HG03469 (cell line): ENCODE data around the gene MLLT6.

Source experiments
- ATAC-seq: cut with Tn5 transposase; IDR thresholded peaks from one replicate; pipeline ENCODE4 v1.9.1; 2021; ENCODE audit warnings: mild to moderate bottlenecking, moderate library complexity, moderate number of reproducible peaks; ENCODE audit not compliant: unreplicated experiment

The MLLT6 gene

DNA sequence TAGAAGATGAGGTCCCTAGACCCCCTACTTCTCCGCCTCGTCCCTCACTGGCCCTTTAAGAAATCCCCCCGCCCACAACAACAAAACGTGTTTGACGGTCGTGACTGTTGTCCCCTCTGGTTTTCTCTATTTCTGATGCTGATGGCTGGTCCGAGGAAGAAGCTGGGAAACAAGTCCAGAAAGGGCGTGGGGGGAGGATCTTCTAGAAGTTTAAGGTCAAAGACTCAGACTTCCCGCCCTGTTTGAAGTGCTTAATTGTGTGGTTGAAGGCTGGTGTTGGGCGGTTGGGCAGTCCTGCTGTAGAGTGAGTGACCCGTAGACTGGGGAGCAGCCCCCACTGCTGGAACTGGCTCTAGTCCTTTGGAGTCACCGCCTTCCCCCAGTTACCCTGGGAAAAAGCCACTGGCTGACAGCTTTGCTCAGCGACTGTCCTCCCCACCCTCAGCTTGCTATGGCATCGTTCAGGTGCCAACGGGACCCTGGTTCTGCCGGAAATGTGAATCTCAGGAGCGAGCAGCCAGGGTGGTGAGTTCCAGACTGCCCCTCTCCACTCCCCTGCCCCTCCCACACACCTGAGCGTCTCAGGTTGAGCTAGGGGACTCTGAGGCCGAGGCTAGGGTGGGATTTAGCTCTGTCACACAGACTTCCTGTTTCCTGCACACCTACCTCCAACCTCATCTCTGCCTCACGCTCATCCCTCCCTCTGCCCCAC is 1.6 kb downstream of the MLLT6 start:
- ATAC-seq, result no peak

DNA sequence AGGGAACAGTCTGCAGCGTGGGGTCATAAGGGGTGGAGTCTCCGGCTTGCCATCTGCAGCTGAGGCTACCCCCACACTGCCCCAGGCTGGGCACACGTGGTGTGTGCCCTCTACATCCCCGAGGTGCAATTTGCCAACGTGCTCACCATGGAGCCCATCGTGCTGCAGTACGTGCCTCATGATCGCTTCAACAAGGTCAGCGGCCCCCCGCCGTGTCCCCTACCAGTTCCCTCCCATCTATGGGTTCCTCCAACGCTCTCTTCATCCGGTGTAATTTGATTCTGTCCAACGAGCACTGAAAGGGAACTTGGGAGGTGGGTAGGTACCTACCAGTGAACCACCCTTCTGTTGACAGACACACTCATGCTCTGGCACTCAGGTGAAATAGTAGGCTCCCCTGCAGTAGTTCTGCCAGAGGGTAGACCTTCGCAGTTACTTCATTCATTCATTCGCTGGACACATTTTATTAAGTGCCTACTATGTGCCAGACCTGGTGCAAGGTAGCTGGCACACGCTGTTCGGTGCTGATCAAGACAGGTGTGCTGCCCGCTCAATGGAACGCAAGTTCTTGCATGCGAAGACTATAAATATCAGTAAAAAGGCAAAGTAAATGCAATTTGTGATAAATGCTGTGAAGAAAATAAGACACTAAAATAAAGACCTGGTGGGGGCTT is 2.7 kb downstream of the MLLT6 start:
- ATAC-seq, result no peak

DNA sequence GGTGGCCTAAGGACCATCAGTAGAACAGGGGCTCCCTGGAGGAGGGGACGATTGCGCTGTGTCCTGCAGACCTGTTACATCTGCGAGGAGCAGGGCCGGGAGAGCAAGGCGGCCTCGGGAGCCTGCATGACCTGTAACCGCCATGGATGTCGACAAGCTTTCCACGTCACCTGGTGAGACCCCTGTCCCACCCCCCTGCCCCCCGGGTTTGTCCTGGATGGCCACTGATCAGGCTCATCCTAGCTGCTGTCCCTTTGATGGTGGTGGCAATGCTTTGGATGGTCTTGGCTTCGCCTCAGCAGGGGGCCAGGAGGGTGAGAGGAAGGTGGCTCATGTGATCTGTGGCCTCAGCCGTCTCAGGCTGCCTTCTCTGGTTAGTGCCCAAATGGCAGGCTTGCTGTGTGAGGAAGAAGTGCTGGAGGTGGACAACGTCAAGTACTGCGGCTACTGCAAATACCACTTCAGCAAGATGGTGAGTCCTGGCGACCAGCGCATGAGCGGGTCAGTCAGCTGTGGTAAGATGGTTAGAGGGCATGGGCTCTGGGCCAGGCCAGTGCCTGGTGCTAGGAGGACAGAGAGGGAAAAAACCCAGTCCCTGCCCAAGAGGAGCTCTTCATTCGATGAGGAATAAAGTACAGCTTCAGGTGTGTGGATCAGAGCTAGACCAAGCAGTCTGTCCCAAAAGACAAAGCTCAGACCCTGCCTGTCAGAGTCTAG is 4.2 kb downstream of the MLLT6 start:
- no peak for ATAC-seq

DNA sequence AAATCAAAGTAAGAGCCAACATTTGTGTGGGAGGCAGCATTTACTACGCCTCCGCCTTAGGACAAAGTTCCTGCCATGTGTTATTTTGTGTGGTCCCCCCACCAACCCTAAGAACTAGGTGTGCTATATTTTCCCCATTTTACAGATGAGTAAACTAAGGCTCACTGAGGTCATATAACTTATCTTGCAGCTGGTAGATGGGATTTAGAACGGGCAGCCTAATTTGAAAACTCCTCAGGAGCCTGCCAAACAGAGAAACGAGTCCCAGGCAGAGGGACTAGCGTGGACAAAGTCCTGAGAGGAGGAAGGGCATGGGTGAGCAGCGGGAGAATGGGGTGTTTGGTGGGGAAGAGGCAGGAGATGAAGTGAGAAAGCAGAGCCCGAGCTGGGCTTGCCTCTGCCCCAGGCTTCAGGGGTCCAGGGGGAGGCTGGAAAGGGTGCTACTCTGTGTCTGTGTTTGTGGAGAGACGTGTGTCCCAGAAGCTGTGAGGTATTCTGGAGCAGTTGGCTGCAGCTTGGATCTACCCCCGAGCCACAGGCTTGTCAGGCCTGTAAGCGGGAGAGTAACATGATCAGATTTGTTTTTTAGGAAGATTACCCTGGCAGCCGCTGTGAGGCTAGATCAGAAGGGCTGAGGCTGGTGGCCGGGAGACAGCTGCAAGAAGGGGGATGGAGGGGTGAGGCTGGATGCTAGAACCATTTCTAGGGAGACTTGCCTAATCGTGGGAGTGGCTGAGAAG is 5.0 kb downstream of the MLLT6 start:
- no peak for ATAC-seq

DNA sequence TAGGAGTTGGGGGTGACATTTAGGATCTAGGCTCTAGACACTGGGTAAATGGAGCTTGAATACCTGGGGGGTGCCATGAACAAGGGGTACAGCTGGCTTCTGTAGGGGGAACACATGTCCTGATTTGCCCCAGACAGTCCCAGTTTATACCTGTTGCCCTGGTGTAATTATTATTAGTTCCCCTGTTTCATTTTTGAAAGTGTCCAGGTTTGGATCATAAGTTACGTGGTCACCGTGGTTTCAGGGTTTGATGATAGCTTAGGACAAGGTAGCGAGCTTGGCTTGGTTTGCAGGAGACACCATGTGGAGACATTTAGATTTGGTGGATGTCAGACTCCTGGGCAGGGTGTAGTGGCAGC is 5.5 kb downstream of the MLLT6 start:
- no peak for ATAC-seq

DNA sequence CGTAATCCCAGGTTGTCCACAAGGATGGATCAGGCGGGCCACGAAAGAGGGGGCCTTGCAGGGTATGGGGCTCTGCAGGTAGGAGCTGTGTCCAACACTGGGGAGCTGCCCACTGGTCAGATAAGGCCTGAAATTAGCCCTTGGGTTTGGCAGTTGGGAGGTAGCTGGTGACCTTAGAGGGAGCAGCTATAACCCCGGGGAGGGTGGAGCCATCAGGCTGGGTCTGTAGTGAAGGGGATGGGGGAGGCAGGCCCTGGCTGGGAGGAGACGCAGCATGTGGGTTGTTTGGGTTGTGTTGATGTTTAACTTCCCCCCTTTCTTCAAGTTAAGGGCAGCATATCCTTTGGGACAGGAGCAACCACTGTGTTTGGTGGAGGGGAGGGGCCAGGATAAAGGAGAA is 5.9 kb downstream of the MLLT6 start:
- ATAC-seq, result no peak

DNA sequence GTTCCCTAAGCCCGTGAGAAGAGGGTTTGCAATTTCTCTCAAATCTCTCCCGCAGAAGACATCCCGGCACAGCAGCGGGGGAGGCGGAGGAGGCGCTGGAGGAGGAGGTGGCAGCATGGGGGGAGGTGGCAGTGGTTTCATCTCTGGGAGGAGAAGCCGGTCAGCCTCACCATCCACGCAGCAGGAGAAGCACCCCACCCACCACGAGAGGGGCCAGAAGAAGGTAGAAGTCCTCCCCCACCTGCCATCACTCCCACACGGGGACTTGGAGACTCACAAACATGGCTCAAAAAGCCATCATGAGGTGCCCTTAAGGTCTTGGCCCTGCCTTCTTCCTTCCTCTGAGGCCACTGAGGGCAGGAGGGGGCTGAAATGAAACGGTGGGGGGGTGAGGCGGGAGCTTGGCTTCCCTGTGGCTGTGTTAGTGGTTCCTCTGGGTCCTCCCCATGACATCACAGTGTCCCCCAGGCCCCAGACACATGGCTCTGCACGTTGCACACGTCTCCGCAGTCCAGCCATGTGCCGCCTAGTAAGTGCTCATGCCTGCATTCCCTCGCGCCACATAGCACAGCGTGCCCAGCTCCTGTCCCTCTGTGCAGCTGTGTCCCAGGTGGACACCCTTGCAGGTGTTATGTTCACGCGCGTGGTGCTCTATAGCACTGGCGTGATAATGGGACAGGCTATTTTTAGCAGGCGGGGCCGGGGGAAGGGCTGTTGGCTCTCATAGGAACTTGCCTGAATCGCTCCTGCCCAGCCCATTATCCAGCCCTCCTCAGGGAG is 6.9 kb downstream of the MLLT6 start:
- no peak for ATAC-seq

DNA sequence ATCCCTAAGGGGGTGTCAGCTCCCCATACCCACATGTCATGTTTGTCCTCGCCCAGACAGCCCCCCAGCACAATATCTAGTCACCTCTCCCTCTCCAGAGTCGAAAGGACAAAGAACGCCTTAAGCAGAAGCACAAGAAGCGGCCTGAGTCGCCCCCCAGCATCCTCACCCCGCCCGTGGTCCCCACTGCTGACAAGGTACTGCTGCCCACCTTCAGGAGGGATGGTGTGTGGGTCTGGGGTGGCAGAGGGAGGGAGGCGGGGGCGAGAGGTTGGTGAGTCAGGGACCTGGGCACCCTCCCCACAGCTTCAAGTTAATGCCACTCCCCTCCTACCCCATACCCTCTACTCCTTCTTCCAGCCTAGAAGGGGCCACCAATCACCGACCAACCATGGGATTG is 7.5 kb downstream of the MLLT6 start:
- no peak for ATAC-seq

DNA sequence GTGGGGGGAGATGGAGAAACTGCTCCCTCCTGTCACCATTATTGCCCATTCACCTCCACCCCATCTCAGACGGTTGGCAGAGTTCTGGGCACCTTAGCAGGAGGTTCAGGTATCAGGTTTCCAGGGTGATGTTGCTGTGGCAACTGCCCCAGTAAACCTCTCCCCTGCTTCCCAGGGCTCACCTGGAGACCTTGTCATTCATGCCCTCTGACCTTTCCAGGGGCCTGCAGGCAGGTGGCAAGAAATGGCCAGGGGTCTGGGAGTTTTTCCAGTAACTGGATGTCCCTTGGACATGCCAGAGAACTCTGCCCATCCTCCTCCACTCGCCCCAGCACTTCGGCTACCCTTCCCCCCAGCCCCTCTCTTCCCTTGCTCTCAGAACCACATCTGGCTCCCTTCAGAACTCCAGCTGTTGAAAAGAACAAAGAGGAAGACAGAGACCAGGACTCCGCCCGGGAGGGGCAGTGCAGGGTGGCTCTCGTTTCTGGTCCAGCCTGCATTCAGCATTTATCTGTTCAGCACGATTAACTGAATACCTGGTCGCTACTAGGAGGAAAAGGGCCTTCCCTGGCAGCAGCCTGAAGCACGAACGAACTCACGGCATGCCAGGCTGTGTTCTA is 8.5 kb downstream of the MLLT6 start:
- ATAC-seq, result no peak

DNA sequence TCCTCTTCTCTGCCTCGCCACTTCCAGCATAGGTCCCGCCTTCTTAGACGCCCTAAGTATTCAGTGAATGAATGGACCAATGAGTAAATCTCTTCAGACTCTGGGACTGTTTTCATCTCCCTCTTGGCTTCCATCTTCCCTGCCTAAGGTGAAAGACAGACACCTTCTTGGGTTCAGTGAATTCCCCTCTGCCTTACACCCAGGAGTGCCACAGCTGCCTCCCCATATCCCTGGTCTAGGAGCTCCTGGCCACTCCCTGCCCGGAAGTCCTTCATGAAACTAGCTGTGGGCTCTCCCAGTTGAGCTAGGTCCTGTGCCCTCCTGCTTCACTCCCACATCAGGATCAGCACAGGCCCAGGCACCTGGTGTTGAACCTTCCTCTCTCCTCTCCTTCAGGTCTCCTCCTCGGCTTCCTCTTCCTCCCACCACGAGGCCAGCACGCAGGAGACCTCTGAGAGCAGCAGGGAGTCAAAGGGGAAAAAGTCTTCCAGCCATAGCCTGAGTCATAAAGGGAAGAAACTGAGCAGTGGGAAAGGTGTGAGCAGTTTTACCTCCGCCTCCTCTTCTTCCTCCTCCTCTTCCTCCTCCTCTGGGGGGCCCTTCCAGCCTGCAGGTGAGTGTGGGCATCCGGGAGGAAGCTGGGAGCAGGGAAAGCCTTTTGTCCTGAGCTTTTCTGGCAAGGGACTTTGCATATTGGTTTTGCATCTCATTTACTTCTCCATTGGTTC is 10.3 kb downstream of the MLLT6 start:
- ATAC-seq, result no peak

DNA sequence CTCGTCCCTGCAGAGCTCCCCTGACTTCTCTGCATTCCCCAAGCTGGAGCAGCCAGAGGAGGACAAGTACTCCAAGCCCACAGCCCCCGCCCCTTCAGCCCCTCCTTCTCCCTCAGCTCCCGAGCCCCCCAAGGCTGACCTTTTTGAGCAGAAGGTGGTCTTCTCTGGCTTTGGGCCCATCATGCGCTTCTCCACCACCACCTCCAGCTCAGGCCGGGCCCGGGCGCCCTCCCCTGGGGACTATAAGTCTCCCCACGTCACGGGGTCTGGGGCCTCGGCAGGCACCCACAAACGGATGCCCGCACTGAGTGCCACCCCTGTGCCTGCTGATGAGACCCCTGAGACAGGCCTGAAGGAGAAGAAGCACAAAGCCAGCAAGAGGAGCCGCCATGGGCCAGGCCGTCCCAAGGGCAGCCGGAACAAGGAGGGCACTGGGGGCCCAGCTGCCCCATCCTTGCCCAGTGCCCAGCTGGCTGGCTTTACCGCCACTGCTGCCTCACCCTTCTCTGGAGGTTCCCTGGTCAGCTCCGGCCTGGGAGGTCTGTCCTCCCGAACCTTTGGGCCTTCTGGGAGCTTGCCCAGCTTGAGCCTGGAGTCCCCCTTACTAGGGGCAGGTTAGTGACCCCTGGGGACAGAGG is 11.4 kb downstream of the MLLT6 start:
- ATAC-seq, result no peak

DNA sequence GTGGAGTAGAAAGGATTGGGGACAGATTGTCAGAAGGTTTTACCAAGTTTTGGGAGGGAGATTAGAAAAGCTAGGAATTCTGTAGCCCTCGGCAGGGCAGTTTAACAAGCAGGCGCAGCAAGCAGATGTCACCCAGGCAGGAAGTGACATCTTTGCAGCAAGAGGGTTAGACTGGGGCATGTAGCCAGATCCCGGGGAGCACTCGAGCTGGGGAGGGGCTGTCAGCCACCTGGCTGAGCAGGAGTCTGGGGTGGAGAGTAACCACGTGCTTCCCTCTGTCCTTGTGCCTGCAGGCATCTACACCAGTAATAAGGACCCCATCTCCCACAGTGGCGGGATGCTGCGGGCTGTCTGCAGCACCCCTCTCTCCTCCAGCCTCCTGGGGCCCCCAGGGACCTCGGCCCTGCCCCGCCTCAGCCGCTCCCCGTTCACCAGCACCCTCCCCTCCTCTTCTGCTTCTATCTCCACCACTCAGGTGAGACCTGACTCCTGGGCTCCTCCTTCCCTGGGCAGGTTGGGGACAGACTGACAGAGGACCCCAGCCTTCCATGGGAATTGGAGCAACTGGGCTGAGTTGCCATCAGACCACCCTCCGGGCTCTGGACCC is 12.2 kb downstream of the MLLT6 start:
- ATAC-seq, result no peak

DNA sequence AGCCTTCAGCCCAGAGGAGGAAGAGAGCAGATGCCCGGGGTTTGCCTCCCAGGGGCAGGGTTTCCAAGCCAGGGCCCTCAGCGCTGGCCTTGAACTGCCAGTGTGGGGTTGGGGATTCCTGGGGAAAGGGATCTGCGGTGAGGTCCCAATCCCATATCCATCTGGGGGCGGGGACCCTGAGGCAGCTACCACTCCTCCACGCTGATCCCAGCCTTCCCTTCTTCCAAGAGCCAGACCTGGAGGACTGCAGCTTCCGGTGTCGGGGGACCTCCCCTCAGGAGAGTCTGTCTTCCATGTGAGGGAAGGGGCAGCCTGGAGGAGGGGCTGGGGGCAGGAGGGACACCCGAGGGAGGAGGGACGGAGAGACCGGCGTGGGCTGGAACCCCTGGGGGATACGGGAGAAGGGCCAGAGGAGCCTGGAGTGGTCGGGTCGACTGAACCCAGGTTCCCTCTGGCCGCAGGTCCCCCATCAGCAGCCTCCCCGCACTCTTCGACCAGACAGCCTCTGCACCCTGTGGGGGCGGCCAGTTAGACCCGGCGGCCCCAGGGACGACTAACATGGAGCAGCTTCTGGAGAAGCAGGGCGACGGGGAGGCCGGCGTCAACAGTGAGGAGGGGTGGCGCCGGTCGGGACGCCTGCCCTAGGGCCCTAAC is 14.3 kb downstream of the MLLT6 start:
- ATAC-seq, result no peak

DNA sequence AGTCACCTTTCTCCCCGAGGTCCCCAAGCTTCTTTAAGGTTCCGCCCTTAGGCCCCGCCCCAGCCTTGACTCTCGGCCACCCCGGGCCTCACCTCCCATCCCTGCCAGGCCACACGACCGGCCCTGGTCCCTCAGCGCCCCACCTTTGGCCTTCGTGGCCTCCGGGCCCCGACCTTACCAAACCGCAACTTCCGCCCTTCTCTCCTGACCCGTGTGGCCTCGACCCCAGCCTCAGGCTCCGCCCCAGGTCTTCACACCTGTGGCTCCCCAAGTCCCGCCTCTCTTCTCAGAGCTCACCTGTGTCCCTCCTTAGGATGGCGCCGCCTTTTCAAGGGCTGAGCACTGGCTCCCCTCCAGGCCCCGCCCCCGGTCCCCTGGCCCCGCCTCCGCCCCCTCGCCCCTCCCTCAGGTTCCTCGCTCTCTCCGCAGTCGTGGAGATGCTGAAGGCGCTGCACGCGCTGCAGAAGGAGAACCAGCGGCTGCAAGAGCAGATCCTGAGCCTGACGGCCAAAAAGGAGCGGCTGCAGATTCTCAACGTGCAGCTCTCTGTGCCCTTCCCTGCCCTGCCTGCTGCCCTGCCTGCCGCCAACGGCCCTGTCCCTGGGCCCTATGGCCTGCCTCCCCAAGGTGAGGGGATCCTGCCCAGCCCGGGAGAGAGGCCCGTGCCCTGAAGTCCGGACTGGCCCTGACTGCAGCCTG is 15.0 kb downstream of the MLLT6 start:
- ATAC-seq, result no peak

DNA sequence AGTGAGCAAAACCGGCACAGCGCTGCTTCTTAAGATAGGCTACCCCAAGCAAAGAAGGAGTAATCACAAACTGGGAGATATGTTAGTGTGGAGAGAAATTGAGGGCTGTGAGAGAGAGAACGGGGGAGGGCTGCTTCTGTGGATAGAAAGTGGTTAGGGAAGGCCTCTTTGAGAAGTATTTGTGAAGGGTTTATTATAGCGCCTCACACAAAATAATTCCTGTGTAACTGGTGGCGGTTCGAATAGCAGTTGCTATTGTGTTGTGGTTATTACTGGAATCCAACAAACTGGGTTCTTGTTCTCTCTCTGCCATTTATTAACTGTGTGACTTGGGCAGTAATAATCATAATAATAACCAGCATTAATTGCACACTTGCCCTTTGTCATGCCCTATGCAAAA is 15.9 kb downstream of the MLLT6 start:
- no peak for ATAC-seq

DNA sequence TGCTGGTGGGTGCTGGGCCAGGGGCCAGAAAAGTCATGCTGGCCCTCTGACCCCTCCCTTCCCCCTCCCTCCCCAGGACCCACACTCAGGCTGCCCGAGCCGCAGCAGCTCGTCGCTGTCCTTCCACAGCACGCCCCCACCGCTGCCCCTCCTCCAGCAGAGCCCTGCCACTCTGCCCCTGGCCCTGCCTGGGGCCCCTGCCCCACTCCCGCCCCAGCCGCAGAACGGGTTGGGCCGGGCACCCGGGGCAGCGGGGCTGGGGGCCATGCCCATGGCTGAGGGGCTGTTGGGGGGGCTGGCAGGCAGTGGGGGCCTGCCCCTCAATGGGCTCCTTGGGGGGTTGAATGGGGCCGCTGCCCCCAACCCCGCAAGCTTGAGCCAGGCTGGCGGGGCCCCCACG is 16.7 kb downstream of the MLLT6 start:
- no peak for ATAC-seq

DNA sequence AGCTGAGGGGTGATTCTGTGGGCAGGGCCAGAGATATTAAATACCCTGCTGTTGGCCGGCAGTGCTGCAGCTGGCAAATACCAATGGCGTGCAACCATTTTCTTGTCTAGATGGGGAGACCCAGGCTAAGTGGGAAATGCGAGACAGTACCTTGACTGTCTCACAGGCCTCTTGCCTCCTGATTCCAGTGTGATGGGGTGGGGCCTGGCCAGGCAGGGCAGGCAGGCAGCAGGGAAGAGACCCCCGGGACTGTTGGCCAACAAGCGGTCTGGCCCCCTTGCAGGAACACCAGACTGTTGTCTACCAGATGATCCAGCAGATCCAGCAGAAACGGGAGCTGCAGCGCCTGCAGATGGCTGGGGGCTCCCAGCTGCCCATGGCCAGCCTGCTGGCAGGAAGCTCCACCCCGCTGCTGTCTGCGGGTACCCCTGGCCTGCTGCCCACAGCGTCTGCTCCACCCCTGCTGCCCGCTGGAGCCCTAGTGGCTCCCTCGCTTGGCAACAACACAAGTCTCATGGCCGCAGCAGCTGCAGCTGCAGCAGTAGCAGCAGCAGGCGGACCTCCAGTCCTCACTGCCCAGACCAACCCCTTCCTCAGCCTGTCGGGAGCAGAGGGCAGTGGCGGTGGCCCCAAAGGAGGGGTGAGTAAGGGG is 19.4 kb downstream of the MLLT6 start:
- no peak for ATAC-seq
